Measurements from ENCODE around the gene WDR86. TPM values are rescaled to one million over a fixed set of nuclear protein-coding genes. Genes with fewer than 3 reads are reported as not detected.

WDR86 gene
- polyA plus RNA-seq, 3 donors from 2014 or later = 0.75 to 2.2 (median 2.2) TPM

DNA sequence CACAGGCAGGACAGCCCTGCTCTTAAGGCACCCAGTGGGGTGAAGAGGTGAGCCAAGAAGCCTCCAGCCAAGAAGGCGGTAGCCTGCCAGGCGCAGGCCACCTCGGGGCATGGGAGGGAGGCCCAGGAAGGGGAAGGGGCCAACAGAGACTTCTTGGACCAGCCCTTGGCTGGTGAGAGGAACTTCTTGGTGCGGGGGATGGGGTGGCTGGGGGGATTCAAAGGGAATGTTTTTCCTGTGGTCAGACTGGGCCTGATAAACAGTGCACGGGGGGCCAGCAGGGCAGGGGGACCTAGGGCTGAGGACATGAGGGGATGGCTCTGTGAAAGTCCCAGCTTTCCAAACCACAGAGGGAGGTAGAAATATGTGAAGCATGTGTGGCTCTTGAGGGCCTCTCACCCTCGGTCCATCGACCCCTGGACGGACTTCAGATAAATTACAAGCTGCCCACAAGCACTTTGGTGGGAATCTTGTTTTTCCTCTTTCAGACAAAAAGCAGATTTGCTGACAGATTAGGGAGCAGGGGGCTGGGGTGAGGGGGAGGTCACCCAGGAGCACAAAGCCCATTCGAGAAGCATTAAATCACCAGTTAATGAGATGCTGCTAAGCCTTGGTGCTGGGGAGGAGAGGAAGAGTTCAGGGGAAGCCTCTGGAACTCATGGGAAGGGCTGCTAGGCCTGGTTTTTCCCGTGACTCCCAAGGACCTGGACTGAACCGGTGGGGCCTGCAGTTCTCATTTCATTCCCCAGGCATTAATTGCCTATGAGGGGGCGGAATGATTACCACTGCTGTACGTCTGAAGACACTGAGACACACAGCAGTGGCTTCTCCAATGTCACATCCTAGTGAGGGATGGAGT lies 18.8 kb upstream of the WDR86 start:
- H3K36me3 Mint-ChIP-seq = no peaks in the 10 kb centered on the region
- peak overlapping the region in 1 of 5 donors; percentile 21 for H3K4me3 Mint-ChIP-seq

DNA sequence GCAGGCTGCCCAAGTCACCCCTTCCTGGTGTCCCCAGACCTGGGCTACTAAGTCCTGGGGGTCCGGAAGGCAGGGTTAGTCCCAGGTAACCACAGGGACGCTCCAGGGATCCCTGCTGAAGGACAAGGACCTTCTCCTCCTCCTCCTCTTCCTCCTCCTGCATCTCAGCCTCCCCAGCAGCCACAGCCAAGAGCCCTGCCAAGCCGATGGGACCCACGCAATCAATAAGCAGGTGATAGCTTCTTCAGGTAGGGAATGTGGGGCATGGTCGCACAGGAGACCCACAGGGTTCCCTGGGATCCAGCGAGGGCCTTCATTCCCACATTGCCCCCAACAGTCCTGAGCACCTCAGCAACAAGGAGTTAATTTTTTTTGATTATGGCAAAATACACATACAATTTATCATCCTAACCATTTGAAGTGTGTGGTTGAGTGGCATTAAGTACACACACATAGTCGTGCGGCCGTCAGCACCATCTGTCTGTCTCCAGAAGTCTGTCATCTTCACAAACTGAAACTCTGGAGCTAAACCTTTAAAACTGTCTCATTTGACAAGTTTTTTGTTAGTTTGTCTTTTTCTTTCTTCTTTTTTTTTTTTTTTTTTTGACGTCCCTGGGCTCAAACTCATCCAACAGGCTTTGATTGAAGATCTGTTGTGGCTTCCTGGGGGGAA lies 18.0 kb upstream of the WDR86 start:
- Mint-ChIP-seq H3K4me3 (no peak overlapping the region), H3K27ac (no peak overlapping the region), H3K36me3 (no peaks in the 10 kb centered on the region), H3K4me1 (peaks cover 16 to 18% of the 10 kb centered on the region in 2 donors), H3K9me3 (no peaks in the 10 kb centered on the region), H3K27me3 (ENCODE audit: low read depth in 3 of 3) (peaks cover 6 to 12% (median 11%) of the 10 kb centered on the region in 3 donors)
- no peak for DNase-seq

More for the DNA sequence above, 18.8 kb upstream of the WDR86 start:
- DNase-seq = no peak
- Mint-ChIP-seq H3K27ac (peak overlapping the region in 1 of 6 donors; percentile 28), H3K4me1 (peaks cover 16 to 21% of the 10 kb centered on the region in 2 donors), H3K9me3 (no peaks in the 10 kb centered on the region), H3K27me3 (ENCODE audit: low read depth in 3 of 3) (peaks cover 6 to 13% (median 12%) of the 10 kb centered on the region in 3 donors)

DNA sequence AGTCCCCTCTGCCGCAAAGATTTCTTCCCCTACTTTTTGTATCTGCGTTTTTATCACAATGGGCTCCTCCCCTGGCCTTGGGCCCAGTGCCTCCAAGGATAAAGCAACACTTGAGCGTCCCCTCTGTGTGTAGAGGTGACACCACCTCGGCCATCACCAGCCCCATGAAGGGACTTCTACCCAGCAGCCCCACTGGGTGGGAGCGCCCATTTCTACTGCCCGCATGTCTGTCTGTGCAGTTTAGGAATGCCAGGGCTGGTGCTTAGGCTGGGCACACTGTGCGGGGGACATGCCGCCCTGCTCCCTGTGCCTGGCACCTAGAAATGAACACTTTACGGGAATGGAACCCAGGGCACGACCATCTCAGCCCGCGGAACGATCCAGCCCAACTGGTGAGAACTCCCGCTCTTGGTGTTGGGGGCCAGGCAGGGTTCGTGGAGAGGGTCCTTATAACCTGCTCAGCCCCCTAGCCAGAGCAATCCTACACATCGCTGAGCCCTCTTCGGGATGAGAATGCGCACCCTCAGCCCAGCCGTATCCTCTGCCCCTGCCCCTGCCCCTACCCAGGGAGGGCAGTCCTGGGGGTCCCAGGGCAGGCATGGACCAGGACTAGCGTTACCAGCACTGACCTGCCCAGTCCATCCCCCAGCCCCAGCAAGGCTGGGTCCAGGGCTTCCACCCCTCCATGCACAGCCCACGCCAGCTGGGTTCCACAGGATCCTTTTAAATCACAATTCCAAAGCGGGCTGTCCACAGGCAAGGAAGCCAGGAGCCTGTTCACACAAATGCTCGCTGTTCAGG lies 17.3 kb upstream of the WDR86 start:
- H3K27ac Mint-ChIP-seq = no peak overlapping the region
- H3K9me3 Mint-ChIP-seq = no peaks in the 10 kb centered on the region
- H3K4me1 Mint-ChIP-seq = peaks cover 16 to 18% of the 10 kb centered on the region in 2 donors
- H3K27me3 Mint-ChIP-seq (ENCODE audit: low read depth in 3 of 3) = peaks cover 6 to 12% (median 9%) of the 10 kb centered on the region in 3 donors
- H3K4me3 Mint-ChIP-seq = no peak overlapping the region
- no peaks in the 10 kb centered on the region for H3K36me3 Mint-ChIP-seq
- no peak for DNase-seq

DNA sequence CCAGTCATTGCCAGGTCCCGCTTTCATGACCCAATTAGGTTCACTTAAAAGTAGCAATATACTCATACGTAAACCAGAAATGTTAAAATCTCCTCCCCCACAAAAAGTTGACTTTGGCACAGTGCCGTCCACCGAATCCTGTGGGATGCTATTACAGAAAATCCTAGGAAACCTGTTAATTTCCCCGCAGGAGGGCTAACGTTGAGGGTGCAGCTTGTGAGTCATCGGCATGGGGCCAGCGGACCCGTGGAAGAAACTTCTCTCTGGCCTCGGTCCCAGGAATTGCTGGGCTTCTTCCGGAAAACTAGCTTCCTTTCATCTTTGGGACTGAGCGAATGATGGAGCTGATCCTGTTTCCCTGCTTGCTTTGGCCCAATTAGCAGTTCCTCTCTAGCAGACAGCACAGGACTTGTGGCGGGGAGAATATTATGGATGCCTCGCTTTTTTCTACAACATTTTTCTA lies 16.6 kb upstream of the WDR86 start:
- Mint-ChIP-seq H3K9me3 (no peaks in the 10 kb centered on the region), H3K4me1 (peaks cover 16 to 18% of the 10 kb centered on the region in 2 donors), H3K4me3 (no peak overlapping the region), H3K27ac (no peak overlapping the region), H3K27me3 (ENCODE audit: low read depth in 3 of 3) (peaks cover 6 to 12% (median 9%) of the 10 kb centered on the region in 3 donors), H3K36me3 (no peaks in the 10 kb centered on the region)
- no peak for DNase-seq

DNA sequence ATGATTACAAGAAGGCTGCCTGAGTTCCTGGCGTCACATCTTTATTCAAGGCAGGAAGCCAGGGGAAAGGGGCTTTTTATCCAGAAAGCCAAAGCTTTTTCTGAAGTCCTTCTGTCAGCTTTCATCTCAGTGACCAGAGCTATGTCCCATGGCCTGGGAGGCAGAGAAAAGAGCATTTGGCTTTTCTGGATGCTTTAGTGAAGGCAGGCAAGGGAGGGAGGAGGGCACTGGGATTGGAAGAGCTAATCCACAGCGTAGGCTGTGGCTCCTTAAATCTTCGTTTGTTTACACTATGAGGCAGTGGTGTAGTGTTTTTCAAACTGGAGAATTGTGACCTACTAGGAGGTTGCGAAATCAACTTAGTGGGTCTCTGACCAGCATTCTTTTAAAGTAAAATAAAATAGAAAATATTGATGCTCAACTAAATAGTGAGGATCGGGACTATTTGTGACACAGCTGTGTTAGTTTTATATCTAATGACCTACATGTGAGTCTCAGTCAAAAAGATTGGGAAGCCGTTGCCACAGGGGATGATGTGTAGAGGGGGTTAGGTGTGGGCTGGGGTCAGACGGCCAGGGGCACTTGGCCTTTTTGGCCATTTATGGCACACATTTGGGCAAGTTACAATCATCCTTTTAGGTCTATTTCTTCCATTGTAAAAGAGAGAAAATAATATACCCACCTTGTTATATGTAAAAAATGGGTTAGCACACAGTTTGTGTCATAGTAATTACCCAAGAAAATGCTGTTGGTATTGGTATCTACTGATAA lies 16.0 kb upstream of the WDR86 start:
- H3K4me1 Mint-ChIP-seq = peaks cover 16 to 18% of the 10 kb centered on the region in 2 donors
- H3K9me3 Mint-ChIP-seq = no peaks in the 10 kb centered on the region
- peaks cover 6 to 12% (median 8%) of the 10 kb centered on the region in 3 donors for H3K27me3 Mint-ChIP-seq (ENCODE audit: low read depth in 3 of 3)
- no peak overlapping the region for H3K4me3 Mint-ChIP-seq
- H3K27ac Mint-ChIP-seq = no peak overlapping the region
- no peaks in the 10 kb centered on the region for H3K36me3 Mint-ChIP-seq
- DNase-seq = no peak

DNA sequence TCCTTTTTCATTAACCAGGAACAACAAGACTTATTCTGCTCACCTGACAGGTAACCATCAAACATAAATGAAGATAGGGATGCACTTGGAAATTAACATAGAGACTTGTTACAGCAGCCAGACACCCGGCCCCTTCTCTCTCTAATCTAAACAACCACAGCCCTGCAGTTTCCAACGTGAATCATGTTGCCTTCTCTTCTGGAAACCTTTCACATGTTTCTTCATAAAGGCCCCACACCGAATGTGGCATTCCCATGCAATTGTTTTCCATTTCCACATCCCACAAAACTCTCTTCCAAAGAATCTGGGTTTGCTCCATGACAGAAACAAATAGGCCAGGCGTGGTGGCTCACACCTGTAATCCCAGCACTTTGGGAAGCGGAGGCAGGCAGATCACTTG lies 15.0 kb upstream of the WDR86 start:
- H3K27ac Mint-ChIP-seq = no peak overlapping the region
- H3K4me3 Mint-ChIP-seq = no peak overlapping the region
- peaks cover 8 to 11% of the 10 kb centered on the region in 2 donors for H3K4me1 Mint-ChIP-seq
- peaks cover 4 to 17% (median 6%) of the 10 kb centered on the region in 3 donors for H3K27me3 Mint-ChIP-seq (ENCODE audit: low read depth in 3 of 3)
- peaks cover 0 to 8% (median 4%) of the 10 kb centered on the region in 6 donors for H3K9me3 Mint-ChIP-seq
- DNase-seq = no peak
- peaks cover 0 to 4% (median 3%) of the 10 kb centered on the region in 3 donors for H3K36me3 Mint-ChIP-seq

DNA sequence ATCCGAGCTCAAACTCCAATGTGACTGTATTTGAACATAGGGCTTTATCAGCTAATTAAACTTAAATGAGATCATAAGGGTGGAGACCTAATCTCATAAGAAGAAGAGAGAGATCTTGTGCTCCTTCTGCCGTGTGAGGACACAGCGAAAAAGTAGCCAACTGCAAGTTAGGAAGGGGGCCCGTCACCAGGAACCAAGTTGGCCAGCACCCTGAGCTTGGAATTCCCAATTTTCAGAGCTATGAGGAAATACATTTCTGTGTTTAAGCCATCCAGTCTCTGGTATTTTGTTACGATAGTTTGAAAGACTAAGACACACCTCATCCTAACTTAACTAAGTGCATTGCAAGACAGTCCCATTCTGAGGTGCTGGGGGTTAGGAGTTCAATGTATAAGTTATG lies 14.1 kb upstream of the WDR86 start:
- Mint-ChIP-seq H3K36me3 (peaks cover 0 to 4% (median 3%) of the 10 kb centered on the region in 3 donors), H3K27me3 (ENCODE audit: low read depth in 3 of 3) (peaks cover 3 to 17% (median 5%) of the 10 kb centered on the region in 3 donors), H3K9me3 (peaks cover 0 to 9% (median 6%) of the 10 kb centered on the region in 6 donors)

DNA sequence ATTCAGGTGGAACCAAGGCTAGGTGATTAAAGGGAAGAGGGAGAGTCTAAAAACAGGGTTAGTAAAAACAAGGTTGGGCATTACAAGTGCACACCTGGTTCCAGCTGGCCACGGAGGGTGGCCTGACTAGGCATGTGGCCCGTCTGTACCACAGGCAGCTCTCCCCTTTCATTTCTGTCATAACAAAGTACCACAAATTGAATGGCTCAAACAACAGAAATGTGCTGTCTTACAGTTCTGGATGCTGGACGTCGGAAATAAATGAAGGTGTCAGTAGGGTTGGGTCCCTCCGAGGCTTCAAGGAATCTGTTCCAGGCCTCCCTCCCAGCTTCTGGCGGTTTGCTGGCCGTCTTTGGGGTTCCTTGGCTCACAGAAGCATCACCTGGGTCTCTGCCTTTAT lies 13.4 kb upstream of the WDR86 start:
- Mint-ChIP-seq H3K4me3 (no peak overlapping the region), H3K36me3 (peaks cover 0 to 4% (median 3%) of the 10 kb centered on the region in 3 donors), H3K4me1 (no peaks in the 10 kb centered on the region)

More for the DNA sequence above, 14.1 kb upstream of the WDR86 start:
- no peak overlapping the region for H3K4me3 Mint-ChIP-seq
- H3K27ac Mint-ChIP-seq = no peak overlapping the region
- H3K4me1 Mint-ChIP-seq = peaks cover 0 to 4% of the 10 kb centered on the region in 2 donors
- no peak for DNase-seq

DNA sequence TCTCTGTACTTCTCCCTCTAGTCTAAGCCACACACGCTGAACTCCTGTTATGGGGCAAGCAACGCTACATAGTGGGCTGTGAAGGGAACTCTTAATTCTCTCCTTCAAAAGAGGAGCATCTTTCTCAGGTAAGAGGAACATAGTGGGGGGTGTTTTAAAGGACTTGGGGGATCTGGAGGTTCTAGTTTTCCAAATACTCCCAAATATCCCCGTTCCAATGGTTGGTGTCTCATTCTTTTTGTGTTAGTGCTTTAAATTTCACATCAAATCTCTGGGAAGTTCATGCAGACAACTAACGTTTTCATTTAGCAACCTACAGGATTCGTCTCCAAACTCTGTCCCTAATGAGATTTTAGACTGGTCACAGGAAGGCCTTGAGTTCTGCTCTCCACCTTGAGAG lies 12.4 kb upstream of the WDR86 start:
- Mint-ChIP-seq H3K36me3 (peaks cover 0 to 4% (median 3%) of the 10 kb centered on the region in 3 donors), H3K4me1 (no peaks in the 10 kb centered on the region), H3K4me3 (no peak overlapping the region), H3K9me3 (peaks cover 0 to 14% (median 10%) of the 10 kb centered on the region in 6 donors), H3K27ac (no peak overlapping the region), H3K27me3 (ENCODE audit: low read depth in 3 of 3) (peaks cover 2 to 16% (median 9%) of the 10 kb centered on the region in 3 donors)
- no peak for DNase-seq

More for the DNA sequence above, 13.4 kb upstream of the WDR86 start:
- no peak for DNase-seq
- no peak overlapping the region for H3K27ac Mint-ChIP-seq
- peaks cover 5 to 17% (median 5%) of the 10 kb centered on the region in 3 donors for H3K27me3 Mint-ChIP-seq (ENCODE audit: low read depth in 3 of 3)
- peaks cover 0 to 10% (median 8%) of the 10 kb centered on the region in 6 donors for H3K9me3 Mint-ChIP-seq

DNA sequence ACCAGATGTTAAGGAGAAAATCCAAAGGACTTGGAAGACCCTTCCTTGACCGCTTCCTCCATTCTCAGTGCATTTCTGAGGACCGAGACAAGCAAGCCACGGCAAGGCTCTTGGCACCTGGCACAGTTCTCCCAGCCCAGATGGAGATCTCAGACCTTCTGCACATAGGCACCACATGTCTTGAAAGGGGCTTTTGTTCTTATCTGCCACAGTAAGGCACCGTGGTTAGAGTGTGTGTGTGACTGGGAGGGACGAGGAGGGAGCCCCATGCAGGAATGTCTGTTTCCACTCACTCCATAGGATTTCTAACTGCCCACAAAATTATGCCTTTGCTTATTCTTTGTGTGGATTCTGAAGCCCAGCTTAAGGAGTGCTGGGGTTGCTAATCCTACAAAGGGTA lies 10.3 kb upstream of the WDR86 start:
- Mint-ChIP-seq H3K4me3 (no peak overlapping the region), H3K9me3 (peaks cover 0 to 14% (median 10%) of the 10 kb centered on the region in 6 donors), H3K4me1 (no peaks in the 10 kb centered on the region), H3K36me3 (peaks cover 0 to 4% (median 3%) of the 10 kb centered on the region in 3 donors), H3K27ac (no peak overlapping the region), H3K27me3 (ENCODE audit: low read depth in 3 of 3) (peaks cover 0 to 16% (median 9%) of the 10 kb centered on the region in 3 donors)
- DNase-seq = no peak

DNA sequence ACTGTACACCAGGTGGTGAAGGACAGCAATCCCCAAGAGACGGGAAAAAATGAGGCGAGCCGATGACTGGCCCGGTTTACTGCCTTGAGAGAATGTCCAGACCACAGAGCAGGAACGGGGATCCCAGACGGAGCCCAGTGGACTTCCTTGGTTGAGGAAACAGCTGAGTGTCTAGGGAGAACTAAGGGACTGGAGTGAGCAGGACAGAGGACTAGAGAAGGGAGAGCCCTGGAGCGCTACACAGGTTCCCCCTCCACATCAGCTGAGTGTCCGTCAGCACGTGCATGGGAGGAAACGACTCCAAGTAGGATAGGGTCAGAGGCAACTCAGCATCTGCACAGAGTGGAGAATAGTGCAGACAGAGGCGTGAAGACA lies 7.1 kb upstream of the WDR86 start:
- Mint-ChIP-seq H3K9me3 (peaks cover 0 to 14% (median 10%) of the 10 kb centered on the region in 6 donors), H3K27me3 (ENCODE audit: low read depth in 3 of 3) (peaks cover 3 to 20% (median 12%) of the 10 kb centered on the region in 3 donors), H3K4me3 (no peak overlapping the region), H3K4me1 (no peaks in the 10 kb centered on the region), H3K36me3 (peaks cover 0 to 4% (median 3%) of the 10 kb centered on the region in 3 donors), H3K27ac (no peak overlapping the region)
- no peak for DNase-seq

DNA sequence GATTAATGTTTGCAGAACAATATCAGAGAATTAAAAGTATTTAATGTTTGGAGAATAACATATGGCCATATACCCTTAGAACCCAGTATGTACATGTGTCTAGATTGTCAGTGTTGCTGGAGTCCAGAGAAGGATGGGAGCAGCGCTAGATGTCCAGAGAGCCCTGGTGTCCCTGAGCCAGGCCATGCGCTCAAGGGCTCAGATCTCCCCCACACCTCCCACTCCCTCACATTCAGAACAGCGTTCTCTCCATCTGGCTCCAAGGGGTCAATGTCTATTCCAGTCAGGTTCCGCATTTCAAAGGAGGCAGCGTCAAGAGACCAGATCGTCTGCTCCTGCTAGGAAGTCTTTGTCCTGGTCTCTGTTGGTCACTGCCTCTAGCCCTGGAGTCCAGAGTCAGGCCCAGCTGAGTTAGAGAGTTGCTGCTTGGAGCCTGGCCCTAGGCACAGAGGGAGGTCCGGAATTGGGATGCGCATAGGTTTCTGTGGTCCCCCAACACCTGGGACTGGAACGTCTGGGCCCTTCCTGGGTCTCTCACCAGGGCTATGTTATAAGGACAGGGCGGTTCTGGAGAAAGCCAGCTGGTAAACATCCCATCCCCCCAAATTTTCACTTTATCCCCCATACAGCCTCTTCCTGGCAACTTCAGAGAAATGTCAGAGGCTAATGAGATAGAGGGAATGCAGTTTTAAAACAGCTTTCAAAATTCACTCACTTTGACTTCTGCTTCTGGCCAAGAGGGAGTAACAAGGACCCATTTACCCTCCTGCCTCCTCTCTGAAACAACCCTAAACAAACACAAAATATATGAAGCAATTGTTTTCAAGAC lies 6.5 kb upstream of the WDR86 start:
- no peak for DNase-seq
- H3K4me1 Mint-ChIP-seq = peaks cover 0 to 1% of the 10 kb centered on the region in 2 donors
- peaks cover 0 to 14% (median 10%) of the 10 kb centered on the region in 6 donors for H3K9me3 Mint-ChIP-seq
- H3K36me3 Mint-ChIP-seq = peaks cover 0 to 4% (median 3%) of the 10 kb centered on the region in 3 donors
- H3K27ac Mint-ChIP-seq = no peak overlapping the region
- no peak overlapping the region for H3K4me3 Mint-ChIP-seq
- peaks cover 8 to 23% (median 12%) of the 10 kb centered on the region in 3 donors for H3K27me3 Mint-ChIP-seq (ENCODE audit: low read depth in 3 of 3)

Measured in immature natural killer cell (primary cell).